HCT116 (cell line): ENCODE results near the gene SEMA3B. TPM values are rescaled to one million over a fixed set of nuclear protein-coding genes. Genes with fewer than 3 reads are reported as not detected.

Source experiments
- ATAC-seq: fragments of 200-7000 bp; cut with Tn5 transposase; 2 replicates; pipeline ENCODE4 v1.9.1; 2020; ENCODE audit warnings: mild to moderate bottlenecking, moderate library complexity
- BruUV-seq: library from RNA; stranded (reverse); fragments of 400-500 nt; replicated peaks from 2 replicates; lab custom pipeline; 2021; lab: Mats Ljungman, UMichigan
- CTCF ChIA-PET: fragments of 300-600 bp; sonication (Branson Sonifier 250); formaldehyde crosslinking; loops from one replicate; lab custom pipeline; 2021; ENCODE audit warnings: antibody characterized with exemption; lab: Charles Lee
- POLR2A ChIA-PET: fragments of 300-600, 350-600 bp; sonication (Branson Sonifier 250); formaldehyde crosslinking; loops from one replicate; lab custom pipeline; 2021; ENCODE audit warnings: antibody characterized with exemption; lab: Charles Lee
- RAD21 ChIA-PET, 2 experiments: fragments of 300-600 bp; sonication (Branson Sonifier 250); formaldehyde crosslinking; loops; one replicate each; lab custom pipeline; 2023; ENCODE audit warnings: low total read pairs in 2 of 2; ENCODE audit not compliant: uncharacterized antibody in 2 of 2, unreplicated experiment in 2 of 2, low non-redundant PET in 1 of 2; lab: Charles Lee
- DNase-seq: peaks from one replicate; pipeline ENCODE4 v3.0.0-alpha.2; 2010; ENCODE audit warnings: low read depth, low spot score
- H2AFZ ChIP-seq: fragments of 200-600 bp; shearing (Covaris generic), sonication (generic); 2 replicates; pipeline ENCODE4 v1.6.1; 2017; ENCODE audit warnings: low read depth, mixed run types, mixed read lengths, antibody characterized with exemption, low read length; ENCODE audit not compliant: poor library complexity, severe bottlenecking
- H3K27ac ChIP-seq: 2 replicates; pipeline ENCODE4 v1.5.1; 2012; ENCODE audit warnings: low read depth, low read length
- H3K27me3 ChIP-seq: fragments of 200-600 bp; sonication (generic); 2 replicates; pipeline ENCODE4 v1.6.1; 2016; ENCODE audit warnings: mixed run types, low read length, mixed read lengths; ENCODE audit not compliant: insufficient read depth
- H3K36me3 ChIP-seq, 2 experiments: fragments of 200-500 bp in 1 of 2; fragments of 200-600 bp in 1 of 2; sonication (Bioruptor generic) in 1 of 2; sonication (generic) in 1 of 2; 2 replicates each; pipeline versions ENCODE4 v1.5.1 to v1.6.1; 2014 to 2016; ENCODE audit warnings: low read length in 2 of 2, inconsistent platforms in 1 of 2, mixed read lengths in 1 of 2, mixed run types in 1 of 2; ENCODE audit not compliant: insufficient read depth in 2 of 2, control insufficient read depth in 1 of 2
- H3K4me1 ChIP-seq, 2 experiments: fragments of 200-600 bp in 1 of 2; sonication (generic) in 1 of 2; 2 replicates each; pipeline versions ENCODE4 v1.5.1 to v1.6.1; 2012 to 2017; ENCODE audit warnings: low read length in 2 of 2, inconsistent platforms in 1 of 2, mild to moderate bottlenecking in 1 of 2, mixed read lengths in 1 of 2, mixed run types in 1 of 2, moderate library complexity in 1 of 2; ENCODE audit not compliant: insufficient read depth in 2 of 2, control insufficient read depth in 1 of 2
- H3K4me2 ChIP-seq: fragments of 200-600 bp; sonication (generic); 2 replicates; pipeline ENCODE4 v1.6.1; 2017; ENCODE audit warnings: mixed run types, low read length, mixed read lengths
- H3K4me3 ChIP-seq, 2 experiments: fragments of 200-600 bp in 1 of 2; sonication (generic) in 1 of 2; replicated peaks in 1 of 2; 2 replicates each; pipeline ENCODE4 v1.5.1; 2011 to 2016; ENCODE audit warnings: low read length in 2 of 2, control low read depth in 1 of 2, low read depth in 1 of 2, mild to moderate bottlenecking in 1 of 2, mixed read lengths in 1 of 2, mixed run types in 1 of 2
- H3K79me2 ChIP-seq: fragments of 200-600 bp; sonication (generic); 2 replicates; pipeline ENCODE4 v1.6.1; 2017; ENCODE audit warnings: mild to moderate bottlenecking, mixed run types, low read length, moderate library complexity, mixed read lengths; ENCODE audit not compliant: insufficient read depth
- H3K9ac ChIP-seq: fragments of 200-600 bp; sonication (generic); 2 replicates; pipeline ENCODE4 v1.6.1; 2016; ENCODE audit warnings: low read length, mixed read lengths
- H3K9me2 ChIP-seq: fragments of 200-600 bp; sonication (generic), shearing (Covaris generic); 2 replicates; pipeline ENCODE4 v1.6.1; 2017; ENCODE audit warnings: mixed run types, mild to moderate bottlenecking, moderate library complexity; ENCODE audit not compliant: insufficient read depth
- H3K9me3 ChIP-seq, 2 experiments: fragments of 200-500 bp in 1 of 2; fragments of 200-600 bp in 1 of 2; sonication (Bioruptor generic) in 1 of 2; sonication (generic) in 1 of 2; 2 replicates each; pipeline ENCODE4 v1.6.1; 2014 to 2017; ENCODE audit warnings: low read length in 2 of 2, mixed read lengths in 2 of 2, inconsistent platforms in 1 of 2, low read depth in 1 of 2, mild to moderate bottlenecking in 1 of 2, mixed run types in 1 of 2, moderate library complexity in 1 of 2; ENCODE audit not compliant: control insufficient read depth in 1 of 2, insufficient read depth in 1 of 2
- H4K20me1 ChIP-seq: fragments of 200-600 bp; sonication (generic), shearing (Covaris generic); 2 replicates; pipeline ENCODE4 v1.6.1; 2017; ENCODE audit warnings: mixed run types, mild to moderate bottlenecking, moderate library complexity; ENCODE audit not compliant: insufficient read depth
- CEBPB ChIP-seq: IDR thresholded peaks from 2 replicates; pipeline ENCODE4 v1.6.1; 2012; ENCODE audit warnings: low read depth
- ELF1 ChIP-seq: IDR thresholded peaks from 2 replicates; pipeline ENCODE4 v1.6.1; 2012; ENCODE audit warnings: low read depth, borderline replicate concordance
- EZH2 ChIP-seq: fragments of 200-600 bp; sonication (generic); IDR thresholded peaks from 2 replicates; pipeline ENCODE4 v1.6.1; 2017; ENCODE audit warnings: antibody characterized with exemption, mixed run types
- POLR2AphosphoS5 ChIP-seq: IDR thresholded peaks from 2 replicates; pipeline ENCODE4 v1.6.1; 2011; ENCODE audit warnings: mild to moderate bottlenecking, low read depth, low read length, moderate library complexity
- SIN3A ChIP-seq: IDR thresholded peaks from 2 replicates; pipeline ENCODE4 v1.6.1; 2012; ENCODE audit warnings: low read depth
- SP1 ChIP-seq: IDR thresholded peaks from 2 replicates; pipeline ENCODE4 v1.6.1; 2012; ENCODE audit warnings: low read depth
- YY1 ChIP-seq: IDR thresholded peaks from 2 replicates; pipeline ENCODE4 v1.6.1; 2011; ENCODE audit warnings: low read length, low read depth, moderate library complexity, mild to moderate bottlenecking; ENCODE audit not compliant: insufficient replicate concordance; ENCODE audit errors: extremely low read depth
- intact Hi-C: fragments of 100-400 bp; cut with micrococcal nuclease; formaldehyde crosslinking; loops from 2 replicates; pipeline ENCODE4 v1.10.0; 2022
- total RNA-seq: library from RNA; stranded (reverse); gene quantifications from one replicate; pipeline ENCODE4 v1.2.1, GENCODE V29; 2021; ENCODE audit not compliant: unreplicated experiment
- TF ChIP-seq, protein P1 (sequence below): IDR thresholded peaks from 2 replicates; pipeline ENCODE4 v1.6.1; 2012; ENCODE audit warnings: low read depth
- TF ChIP-seq, protein P2 (sequence below), 3 experiments: fragments of 200-600 bp in 1 of 3; sonication (generic) in 1 of 3; IDR thresholded peaks in 2 of 3; conservative IDR thresholded peaks in 1 of 3; 2 replicates each; pipeline ENCODE4 v1.5.1; 2012 to 2017; ENCODE audit warnings: low read depth in 2 of 3, low read length in 2 of 3, antibody characterized with exemption in 1 of 3, borderline replicate concordance in 1 of 3, control low read depth in 1 of 3, mild to moderate bottlenecking in 1 of 3, mixed read lengths in 1 of 3, mixed run types in 1 of 3, moderate library complexity in 1 of 3; ENCODE audit not compliant: insufficient read depth in 1 of 3

The SEMA3B gene
- total RNA-seq, 1 experiment from 2014 or later, result 46.2 TPM

- Histone ChIP-seq H3K36me3 (peaks cover 0 to 6% of the 10 kb centered on the region in 2 experiments; a peak in 2 of 4 replicates), H3K79me2 (no peaks in the 10 kb centered on the region), H3K9me3 (no peaks in the 10 kb centered on the region), H3K27me3 (no peaks in the 10 kb centered on the region), H3K4me2 (0 out of 2 replicates have a peak overlapping the region, but pooled peaks have one; percentile 80), H2AFZ (no peak overlapping the region), H3K9ac (no peak overlapping the region), H3K27ac (no peak overlapping the region; the same call in 1 of the 2 replicates), H4K20me1 (no peaks in the 10 kb centered on the region), H3K4me1 (peaks cover 56 to 85% of the 10 kb centered on the region in 2 experiments), H3K4me3 (no peak overlapping the region), H3K9me2 (no peaks in the 10 kb centered on the region)
- no peak for TF ChIP-seq POLR2AphosphoS5
- ChIA-PET RAD21 (no interaction called here), CTCF (interaction anchor here (0.9 to 2.9 kb wide), 5 partner anchors 16 to 85 kb away, joined by 3 to 23 read pairs (median 8); no protein-coding TSS in a partner anchor), POLR2A (interaction anchor here (2.5 kb wide), 1 partner anchor 27 kb away, joined by 9 read pairs; the partner anchor contains the start of gene GNAI2)
- intact Hi-C loops, result no loop called here
- BruUV-seq, result no TSS peak
- no peak for ATAC-seq
- no peak for DNase-seq
Observed at GRCh38 chr3:50262778-50263177, 6.2 kb upstream of the SEMA3B start.

GRCh38 chr3:50263478-50264382 is 5.2 kb upstream of the SEMA3B start:
- Histone ChIP-seq H3K79me2 (no peaks in the 10 kb centered on the region), H3K9me3 (no peaks in the 10 kb centered on the region), H3K4me2 (peak overlapping the region; percentile 80), H3K36me3 (no peaks in the 10 kb centered on the region), H3K4me1 (peaks cover 66 to 95% of the 10 kb centered on the region in 2 experiments), H3K4me3 (peak overlapping the region; percentile 16 to 36), H4K20me1 (no peaks in the 10 kb centered on the region), H3K27ac (peak overlapping the region; percentile 86), H3K9me2 (no peaks in the 10 kb centered on the region), H3K27me3 (no peaks in the 10 kb centered on the region), H3K9ac (peak overlapping the region; percentile 62), H2AFZ (no peak overlapping the region)
- ChIA-PET RAD21 (no interaction called here), POLR2A (interaction anchor here (0.9 to 2.5 kb wide), 5 partner anchors 16 to 35 kb away, joined by 3 to 9 read pairs (median 4); partner anchors contain the start of genes GNAI2, HYAL3, LSMEM2 and NAA80), CTCF (interaction anchor here (0.6 to 2.9 kb wide), 6 partner anchors 17 to 84 kb away, joined by 3 to 23 read pairs (median 6); partner anchors contain the start of gene HYAL1)
- BruUV-seq, result no TSS peak
- intact Hi-C loops, result no loop called here
- DNase-seq (no peak), ATAC-seq (no peak)
- no peak for TF ChIP-seq SIN3A
- TF ChIP-seq POLR2AphosphoS5, result no peak
- TF ChIP-seq YY1, result no peak
- TF ChIP-seq, protein P1, sequence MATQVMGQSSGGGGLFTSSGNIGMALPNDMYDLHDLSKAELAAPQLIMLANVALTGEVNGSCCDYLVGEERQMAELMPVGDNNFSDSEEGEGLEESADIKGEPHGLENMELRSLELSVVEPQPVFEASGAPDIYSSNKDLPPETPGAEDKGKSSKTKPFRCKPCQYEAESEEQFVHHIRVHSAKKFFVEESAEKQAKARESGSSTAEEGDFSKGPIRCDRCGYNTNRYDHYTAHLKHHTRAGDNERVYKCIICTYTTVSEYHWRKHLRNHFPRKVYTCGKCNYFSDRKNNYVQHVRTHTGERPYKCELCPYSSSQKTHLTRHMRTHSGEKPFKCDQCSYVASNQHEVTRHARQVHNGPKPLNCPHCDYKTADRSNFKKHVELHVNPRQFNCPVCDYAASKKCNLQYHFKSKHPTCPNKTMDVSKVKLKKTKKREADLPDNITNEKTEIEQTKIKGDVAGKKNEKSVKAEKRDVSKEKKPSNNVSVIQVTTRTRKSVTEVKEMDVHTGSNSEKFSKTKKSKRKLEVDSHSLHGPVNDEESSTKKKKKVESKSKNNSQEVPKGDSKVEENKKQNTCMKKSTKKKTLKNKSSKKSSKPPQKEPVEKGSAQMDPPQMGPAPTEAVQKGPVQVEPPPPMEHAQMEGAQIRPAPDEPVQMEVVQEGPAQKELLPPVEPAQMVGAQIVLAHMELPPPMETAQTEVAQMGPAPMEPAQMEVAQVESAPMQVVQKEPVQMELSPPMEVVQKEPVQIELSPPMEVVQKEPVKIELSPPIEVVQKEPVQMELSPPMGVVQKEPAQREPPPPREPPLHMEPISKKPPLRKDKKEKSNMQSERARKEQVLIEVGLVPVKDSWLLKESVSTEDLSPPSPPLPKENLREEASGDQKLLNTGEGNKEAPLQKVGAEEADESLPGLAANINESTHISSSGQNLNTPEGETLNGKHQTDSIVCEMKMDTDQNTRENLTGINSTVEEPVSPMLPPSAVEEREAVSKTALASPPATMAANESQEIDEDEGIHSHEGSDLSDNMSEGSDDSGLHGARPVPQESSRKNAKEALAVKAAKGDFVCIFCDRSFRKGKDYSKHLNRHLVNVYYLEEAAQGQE, result no peak
- no peak for TF ChIP-seq ELF1
- no peak for TF ChIP-seq SP1
- TF ChIP-seq EZH2, result no peak
- TF ChIP-seq, protein P2, sequence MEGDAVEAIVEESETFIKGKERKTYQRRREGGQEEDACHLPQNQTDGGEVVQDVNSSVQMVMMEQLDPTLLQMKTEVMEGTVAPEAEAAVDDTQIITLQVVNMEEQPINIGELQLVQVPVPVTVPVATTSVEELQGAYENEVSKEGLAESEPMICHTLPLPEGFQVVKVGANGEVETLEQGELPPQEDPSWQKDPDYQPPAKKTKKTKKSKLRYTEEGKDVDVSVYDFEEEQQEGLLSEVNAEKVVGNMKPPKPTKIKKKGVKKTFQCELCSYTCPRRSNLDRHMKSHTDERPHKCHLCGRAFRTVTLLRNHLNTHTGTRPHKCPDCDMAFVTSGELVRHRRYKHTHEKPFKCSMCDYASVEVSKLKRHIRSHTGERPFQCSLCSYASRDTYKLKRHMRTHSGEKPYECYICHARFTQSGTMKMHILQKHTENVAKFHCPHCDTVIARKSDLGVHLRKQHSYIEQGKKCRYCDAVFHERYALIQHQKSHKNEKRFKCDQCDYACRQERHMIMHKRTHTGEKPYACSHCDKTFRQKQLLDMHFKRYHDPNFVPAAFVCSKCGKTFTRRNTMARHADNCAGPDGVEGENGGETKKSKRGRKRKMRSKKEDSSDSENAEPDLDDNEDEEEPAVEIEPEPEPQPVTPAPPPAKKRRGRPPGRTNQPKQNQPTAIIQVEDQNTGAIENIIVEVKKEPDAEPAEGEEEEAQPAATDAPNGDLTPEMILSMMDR (IDR thresholded peaks at IDR 0.05 in 2 of 3, conservative IDR thresholded peaks at IDR 0.05 in 1 of 3; ENCODE audit: borderline replicate concordance in 1 of 3, insufficient read depth in 1 of 3, low read depth in 2 of 3, low read length in 2 of 3), result no peak
- no peak for TF ChIP-seq CEBPB
